K562 (cell line): ENCODE data around the gene SNX33. TPM values are rescaled to one million over a fixed set of nuclear protein-coding genes. Genes with fewer than 3 reads are reported as not detected.

Experiments used
- ASH1L ChIP-seq: fragments of 450-650 bp; IDR thresholded peaks from 2 replicates; pipeline ENCODE4 v1.6.1; 2018; ENCODE audit warnings: borderline replicate concordance, mild to moderate bottlenecking, low read depth; ENCODE audit not compliant: partially characterized antibody
- ETS1 ChIP-seq: conservative IDR thresholded peaks from 2 replicates; pipeline ENCODE4 v1.6.1; 2011; ENCODE audit warnings: low read depth, mild to moderate bottlenecking, low read length; ENCODE audit not compliant: control insufficient read depth
- FOXJ2 ChIP-seq: fragments of 200-800 bp; sonication (Bioruptor generic); IDR thresholded peaks from 2 replicates; pipeline ENCODE4 v1.6.1; 2016; ENCODE audit warnings: missing genetic modification characterization, missing compliant biosample characterization
- FOXM1 ChIP-seq, 2 experiments: fragments of 450-650 bp in 1 of 2; sonication (generic) in 1 of 2; formaldehyde crosslinking in 1 of 2; IDR thresholded peaks; 2 replicates each; pipeline versions ENCODE4 v1.6.1 to v1.9.0; 2017 to 2022; ENCODE audit warnings: low read depth in 2 of 2, mild to moderate bottlenecking in 2 of 2, missing genetic modification reagents in 1 of 2, moderate library complexity in 1 of 2
- GTF2F1 ChIP-seq: IDR thresholded peaks from 2 replicates; pipeline ENCODE4 v1.6.1; 2011; ENCODE audit warnings: low read depth, low read length, improper control_type of control experiment
- HOMEZ ChIP-seq: fragments of 250-450 bp; sonication (Bioruptor Pico); IDR thresholded peaks from 2 replicates; pipeline ENCODE4 v1.4.0; 2020; ENCODE audit warnings: mild to moderate bottlenecking, moderate library complexity
- JUNB ChIP-seq: fragments of 450-650 bp; formaldehyde crosslinking; conservative IDR thresholded peaks from 2 replicates; pipeline ENCODE4 v1.4.0; 2020; ENCODE audit warnings: mild to moderate bottlenecking
- NCOR1 ChIP-seq: fragments of 450-650 bp; IDR thresholded peaks from 2 replicates; pipeline ENCODE4 v1.6.1; 2016; ENCODE audit warnings: mild to moderate bottlenecking, moderate library complexity
- PCBP2 ChIP-seq: fragments of 200-400 bp; formaldehyde crosslinking; IDR thresholded peaks from 2 replicates; pipeline ENCODE4 v1.6.1; 2018; ENCODE audit warnings: low read length, low read depth, mild to moderate bottlenecking, moderate library complexity; ENCODE audit not compliant: poor library complexity, severe bottlenecking
- PTTG1 ChIP-seq: fragments of 450-650 bp; IDR thresholded peaks from 2 replicates; pipeline ENCODE4 v1.6.1; 2016; ENCODE audit warnings: low read depth, mild to moderate bottlenecking, missing genetic modification characterization, missing compliant biosample characterization
- RERE ChIP-seq: sonication (generic); formaldehyde crosslinking; IDR thresholded peaks from 2 replicates; pipeline ENCODE4 v1.8.0; 2023; ENCODE audit warnings: missing genetic modification reagents, mild to moderate bottlenecking, borderline replicate concordance
- ZBTB5 ChIP-seq: fragments of 450-650 bp; IDR thresholded peaks from 2 replicates; pipeline ENCODE4 v1.6.1; 2017; ENCODE audit warnings: antibody characterized with exemption
- ZNF24 ChIP-seq: fragments of 450-650 bp; IDR thresholded peaks from 2 replicates; pipeline ENCODE4 v1.6.1; 2016
- ZNF324 ChIP-seq: fragments of 250-450 bp; sonication (Bioruptor Pico); IDR thresholded peaks from 2 replicates; pipeline ENCODE4 v1.4.0; 2020; ENCODE audit warnings: mild to moderate bottlenecking
- ZNF408 ChIP-seq: fragments of 250-450 bp; sonication (Bioruptor Pico); IDR thresholded peaks from 2 replicates; pipeline ENCODE4 v1.4.0; 2020; ENCODE audit warnings: low read depth, mild to moderate bottlenecking, moderate library complexity
- ZNF431 ChIP-seq: sonication (generic); formaldehyde crosslinking; IDR thresholded peaks from 2 replicates; pipeline ENCODE4 v1.8.0; 2022; ENCODE audit warnings: mild to moderate bottlenecking, missing genetic modification reagents
- ZNF77 ChIP-seq: fragments of 250-450 bp; sonication (Bioruptor Pico); IDR thresholded peaks from 2 replicates; pipeline ENCODE4 v1.5.0; 2020
- polyA plus RNA-seq, 8 experiments: library from polyadenylated mRNA; depleted of rRNA in 4 of 8; stranded (reverse) in 5 of 8; unstranded in 3 of 8; fragments of >200 nt; fragmentation: Nextera tagmentation in 2 of 8; fragmentation: Illumina TruSeq in 1 of 8; extraction: Ambion mirVana in 2 of 8; extraction: Trizol in 1 of 8; gene quantifications; 2 replicates each; pipeline versions ENCODE4 v1.2.1 to v1.2.3, GENCODE V29; 2011 to 2014; ENCODE audit warnings: inconsistent platforms in 1 of 8, missing spikeins in 1 of 8
- total RNA-seq, 7 experiments: library from RNA; depleted of rRNA in 6 of 7; stranded (reverse); fragments of >200 nt in 6 of 7; fragmentation: Illumina TruSeq in 2 of 7; extraction: Trizol in 2 of 7; gene quantifications; 2 replicates each; pipeline versions ENCODE4 v1.2.1 to v1.2.3, GENCODE V29; 2011 to 2021; ENCODE audit warnings: low replicate concordance in 1 of 7

Gene SNX33
- total and polyA plus RNA-seq, 9 of the 15 experiments (the other 6 are each of a cell fraction or from before 2014, with no cell fraction given): 1.4 to 14.1 (median 8.2) TPM

GRCh38 chr15:75639709-75640482 lies 7.8 kb upstream of the SNX33 start, which contains the start of gene IMP3 (continued):
- TF ChIP-seq RERE (CRISPR knock-in tag) (0 out of 2 replicates have a peak, but pooled peaks have one; percentile 64), FOXM1 (IDR thresholded peaks at IDR 0.05; ENCODE audit: low read depth) (no peak), FOXM1 (CRISPR knock-in tag; IDR thresholded peaks at IDR 0.05; ENCODE audit: low read depth) (peak; percentile 75; the same call in 1 of the 2 replicates), GTF2F1 (peak; percentile 65; the same call in 1 of the 2 replicates), PCBP2 (no peak), ETS1 (peak; percentile 66), NCOR1 (no peak), FOXJ2 (no peak), ZNF408 (CRISPR knock-in tag) (no peak), ZNF77 (CRISPR knock-in tag) (no peak), HOMEZ (no peak), ZNF431 (0 out of 2 replicates have a peak, but pooled peaks have one; percentile 45), ZNF324 (CRISPR knock-in tag) (no peak), PTTG1 (tag) (no peak), ZBTB5 (no peak), ZNF24 (no peak), JUNB (CRISPR knock-in tag) (no peak), ASH1L (peak; percentile 72)
